ENCODE measurements around the gene KRT74. TPM values are rescaled to one million over a fixed set of nuclear protein-coding genes. Genes with fewer than 3 reads are reported as not detected.

Gene KRT74
- total and polyA plus RNA-seq, 2 of the 13 experiments (the other 11 are each of a cell fraction or from before 2014, with no cell fraction given), result not detected

GRCh38 chr12:52600071-52600470, 26.4 kb upstream of the KRT74 start:
- Histone ChIP-seq H3K4me3 (replicated peaks in 1 of 3; ENCODE audit: insufficient read depth in 1 of 3, low read depth in 2 of 3, low read length in 3 of 3) (no peak overlapping the region), H2AFZ (ENCODE audit: low read length) (no peak overlapping the region), H3K9me3 (ENCODE audit: low read length) (no peaks in the 10 kb centered on the region), H4K20me1 (ENCODE audit: insufficient read depth, low read length) (no peaks in the 10 kb centered on the region), H3K36me3 (replicated peaks in 1 of 2; ENCODE audit: control insufficient read depth in 1 of 2, insufficient read depth in 2 of 2, low read length in 2 of 2) (no peaks in the 10 kb centered on the region), H3K79me2 (ENCODE audit: insufficient read depth, low read length) (no peaks in the 10 kb centered on the region), H3K27ac (ENCODE audit: extremely low read length, insufficient read depth, low read length) (no peak overlapping the region), H3K9ac (ENCODE audit: insufficient read depth, low read depth, low read length) (no peak overlapping the region), H3K27me3 (ENCODE audit: control insufficient read depth in 1 of 2, insufficient read depth in 2 of 2, low read length in 2 of 2) (peaks cover 3 to 32% of the 10 kb centered on the region in 2 experiments; a peak in 4 of 5 replicates), H3K4me2 (ENCODE audit: low read depth, low read length) (no peak overlapping the region), H3K4me1 (ENCODE audit: insufficient read depth, low read length) (no peaks in the 10 kb centered on the region)
- ATAC-seq (no peak), FAIRE-seq (no peak), DNase-seq (ENCODE audit: low spot score) (no peak)
- TF ChIP-seq HNF4A (CRISPR knock-in tag; IDR thresholded peaks at IDR 0.05) (no peak), IRX3 (CRISPR knock-in tag; IDR thresholded peaks at IDR 0.05; ENCODE audit: borderline replicate concordance, low read depth) (no peak), ZNF615 (CRISPR knock-in tag; IDR thresholded peaks at IDR 0.05; ENCODE audit: borderline replicate concordance) (no peak), HOXA3 (CRISPR knock-in tag; IDR thresholded peaks at IDR 0.05) (no peak), DPF2 (CRISPR knock-in tag; IDR thresholded peaks at IDR 0.05; ENCODE audit: borderline replicate concordance, low read depth) (no peak), MXD1 (CRISPR knock-in tag; IDR thresholded peaks at IDR 0.05) (no peak), MBNL3 (CRISPR knock-in tag; conservative IDR thresholded peaks at IDR 0.05) (no peak), ZBTB20 (CRISPR knock-in tag; IDR thresholded peaks at IDR 0.05; ENCODE audit: borderline replicate concordance, low read depth) (no peak), POLR2G (IDR thresholded peaks at IDR 0.05; ENCODE audit: low read depth, low read length) (no peak), IRF1 (CRISPR knock-in tag; IDR thresholded peaks at IDR 0.05; ENCODE audit: low read depth) (no peak)
- TF ChIP-seq, protein P1, sequence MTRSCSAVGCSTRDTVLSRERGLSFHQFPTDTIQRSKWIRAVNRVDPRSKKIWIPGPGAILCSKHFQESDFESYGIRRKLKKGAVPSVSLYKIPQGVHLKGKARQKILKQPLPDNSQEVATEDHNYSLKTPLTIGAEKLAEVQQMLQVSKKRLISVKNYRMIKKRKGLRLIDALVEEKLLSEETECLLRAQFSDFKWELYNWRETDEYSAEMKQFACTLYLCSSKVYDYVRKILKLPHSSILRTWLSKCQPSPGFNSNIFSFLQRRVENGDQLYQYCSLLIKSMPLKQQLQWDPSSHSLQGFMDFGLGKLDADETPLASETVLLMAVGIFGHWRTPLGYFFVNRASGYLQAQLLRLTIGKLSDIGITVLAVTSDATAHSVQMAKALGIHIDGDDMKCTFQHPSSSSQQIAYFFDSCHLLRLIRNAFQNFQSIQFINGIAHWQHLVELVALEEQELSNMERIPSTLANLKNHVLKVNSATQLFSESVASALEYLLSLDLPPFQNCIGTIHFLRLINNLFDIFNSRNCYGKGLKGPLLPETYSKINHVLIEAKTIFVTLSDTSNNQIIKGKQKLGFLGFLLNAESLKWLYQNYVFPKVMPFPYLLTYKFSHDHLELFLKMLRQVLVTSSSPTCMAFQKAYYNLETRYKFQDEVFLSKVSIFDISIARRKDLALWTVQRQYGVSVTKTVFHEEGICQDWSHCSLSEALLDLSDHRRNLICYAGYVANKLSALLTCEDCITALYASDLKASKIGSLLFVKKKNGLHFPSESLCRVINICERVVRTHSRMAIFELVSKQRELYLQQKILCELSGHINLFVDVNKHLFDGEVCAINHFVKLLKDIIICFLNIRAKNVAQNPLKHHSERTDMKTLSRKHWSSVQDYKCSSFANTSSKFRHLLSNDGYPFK (CRISPR knock-in tag; IDR thresholded peaks at IDR 0.05; ENCODE audit: borderline replicate concordance), result no peak
- 1% methylated on average over 2 of the region's 2 CpGs for WGBS (ENCODE audit: low lambda C conversion rate)
- ChIA-PET CTCF (ENCODE audit: low intra/inter-chr PET ratio, low total read pairs) (no interaction called here), POLR2A (no interaction called here)
- no TSS peak for BruUV-seq (replicated peaks)
- intact Hi-C loops (cut with micrococcal nuclease; ENCODE audit: unreplicated experiment) (no loop called here), in situ Hi-C loops (cut with HindIII; ENCODE audit: extremely low pct_ligation_motif_present, low pct_unique_long_range_greater_than_20kb) (no loop called here)

Data from HepG2 (cell line).